ENCODE results near the gene KCNN3. TPM values are rescaled to one million over a fixed set of nuclear protein-coding genes. Genes with fewer than 3 reads are reported as not detected.
A peak's percentile ranks its signal among the peaks of the same experiment; 100 is the strongest.

KCNN3 gene
- total RNA-seq, 4 donors from 2014 or later = 5.0 to 30.0 (median 20.8) TPM

DNA sequence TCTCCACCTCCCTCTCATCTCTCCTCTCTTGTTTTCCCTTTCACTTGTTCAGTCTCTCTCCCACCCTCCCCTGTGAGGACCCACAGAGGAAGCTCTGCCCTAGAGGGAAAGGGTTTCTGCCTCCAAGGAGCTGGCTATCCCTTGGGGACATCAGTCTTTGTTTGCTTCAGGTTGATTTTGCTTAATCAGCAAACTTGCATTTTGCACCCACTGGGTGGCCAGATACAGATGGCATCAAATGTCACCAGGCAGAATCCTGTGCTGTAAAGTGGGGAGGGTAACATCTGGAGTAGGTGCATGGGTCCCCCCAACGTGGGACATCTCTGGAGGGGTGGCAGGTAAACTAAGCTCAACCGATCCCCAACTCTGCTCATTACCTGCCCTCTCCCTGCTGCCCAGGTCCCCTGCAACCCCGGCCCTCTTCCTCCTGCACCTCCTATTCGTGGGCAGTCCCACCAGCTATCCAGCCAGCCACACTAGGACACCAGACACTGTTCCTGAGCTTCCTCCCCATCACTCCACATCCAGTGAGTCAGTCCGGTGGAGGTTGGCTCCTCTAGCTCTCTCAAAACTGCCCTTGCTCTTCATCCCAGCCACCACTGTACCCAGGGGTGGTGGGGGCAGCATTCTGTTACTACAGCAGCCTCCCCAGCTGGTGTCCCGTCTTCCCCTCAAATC, 123.3 kb downstream of the KCNN3 start:
- H3K36me3 ChIP-seq = no peaks in the 10 kb centered on the region
- in situ Hi-C loops (cut with MboI; ENCODE audit: low sequenced_read_pairs in 4 of 4) (no loop called here), intact Hi-C loops (cut with DNase I; ENCODE audit: low total_unique reads) (loop anchor here (10.0 kb wide), 1 partner anchor 182 kb away; the partner anchor contains the start of gene CHRNB2)
- no peak for ATAC-seq
- H3K4me1 ChIP-seq = peaks cover 26 to 27% of the 10 kb centered on the region in 2 donors
- DNase-seq = no peak
- no peak overlapping the region for H3K27ac ChIP-seq
- no peaks in the 10 kb centered on the region for H3K27me3 ChIP-seq
- no peak overlapping the region for H3K4me3 ChIP-seq
- H3K9me3 ChIP-seq = no peaks in the 10 kb centered on the region
- no peak for TF ChIP-seq POLR2A (IDR thresholded peaks at IDR 0.05)
- TF ChIP-seq, protein P1, sequence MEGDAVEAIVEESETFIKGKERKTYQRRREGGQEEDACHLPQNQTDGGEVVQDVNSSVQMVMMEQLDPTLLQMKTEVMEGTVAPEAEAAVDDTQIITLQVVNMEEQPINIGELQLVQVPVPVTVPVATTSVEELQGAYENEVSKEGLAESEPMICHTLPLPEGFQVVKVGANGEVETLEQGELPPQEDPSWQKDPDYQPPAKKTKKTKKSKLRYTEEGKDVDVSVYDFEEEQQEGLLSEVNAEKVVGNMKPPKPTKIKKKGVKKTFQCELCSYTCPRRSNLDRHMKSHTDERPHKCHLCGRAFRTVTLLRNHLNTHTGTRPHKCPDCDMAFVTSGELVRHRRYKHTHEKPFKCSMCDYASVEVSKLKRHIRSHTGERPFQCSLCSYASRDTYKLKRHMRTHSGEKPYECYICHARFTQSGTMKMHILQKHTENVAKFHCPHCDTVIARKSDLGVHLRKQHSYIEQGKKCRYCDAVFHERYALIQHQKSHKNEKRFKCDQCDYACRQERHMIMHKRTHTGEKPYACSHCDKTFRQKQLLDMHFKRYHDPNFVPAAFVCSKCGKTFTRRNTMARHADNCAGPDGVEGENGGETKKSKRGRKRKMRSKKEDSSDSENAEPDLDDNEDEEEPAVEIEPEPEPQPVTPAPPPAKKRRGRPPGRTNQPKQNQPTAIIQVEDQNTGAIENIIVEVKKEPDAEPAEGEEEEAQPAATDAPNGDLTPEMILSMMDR (IDR thresholded peaks at IDR 0.05 in 4 of 5, conservative IDR thresholded peaks at IDR 0.05 in 1 of 5) = no peak

- no peak for DNase-seq
- Histone ChIP-seq H3K27me3 (no peaks in the 10 kb centered on the region), H3K4me3 (no peak overlapping the region), H3K9me3 (no peaks in the 10 kb centered on the region), H3K36me3 (no peaks in the 10 kb centered on the region), H3K4me1 (peaks cover 29 to 33% of the 10 kb centered on the region in 2 donors), H3K27ac (no peak overlapping the region)
- intact Hi-C loops (cut with DNase I; ENCODE audit: low total_unique reads) = loop anchor here (10.0 kb wide), 1 partner anchor 181 kb away; the partner anchor contains the start of gene CHRNB2
- in situ Hi-C loops (cut with MboI; ENCODE audit: low sequenced_read_pairs in 4 of 4) = no loop called here
- no peak for ATAC-seq
- TF ChIP-seq, protein P1 (IDR thresholded peaks at IDR 0.05 in 4 of 5, conservative IDR thresholded peaks at IDR 0.05 in 1 of 5) = no peak
- TF ChIP-seq POLR2A (IDR thresholded peaks at IDR 0.05) = no peak
Observed at GRCh38 chr1:154745750-154746425, 124.2 kb downstream of the KCNN3 start.

GRCh38 chr1:154745286-154745731, 124.8 kb downstream of the KCNN3 start:
- ATAC-seq (peak in 1 of 2 donors; percentile 23), DNase-seq (no peak)
- peaks cover 29 to 36% of the 10 kb centered on the region in 2 donors for H3K4me1 ChIP-seq
- H3K9me3 ChIP-seq = no peaks in the 10 kb centered on the region
- H3K27me3 ChIP-seq = no peaks in the 10 kb centered on the region
- no peak for TF ChIP-seq POLR2A (IDR thresholded peaks at IDR 0.05)
- TF ChIP-seq, protein P1 (IDR thresholded peaks at IDR 0.05 in 4 of 5, conservative IDR thresholded peaks at IDR 0.05 in 1 of 5) = no peak
- H3K4me3 ChIP-seq = no peak overlapping the region
- intact Hi-C loops (cut with DNase I; ENCODE audit: low total_unique reads) (loop anchor here (10.0 kb wide), 1 partner anchor 181 kb away; the partner anchor contains the start of gene CHRNB2), in situ Hi-C loops (cut with MboI; ENCODE audit: low sequenced_read_pairs in 4 of 4) (no loop called here)
- H3K27ac ChIP-seq = no peak overlapping the region
- no peaks in the 10 kb centered on the region for H3K36me3 ChIP-seq

DNA sequence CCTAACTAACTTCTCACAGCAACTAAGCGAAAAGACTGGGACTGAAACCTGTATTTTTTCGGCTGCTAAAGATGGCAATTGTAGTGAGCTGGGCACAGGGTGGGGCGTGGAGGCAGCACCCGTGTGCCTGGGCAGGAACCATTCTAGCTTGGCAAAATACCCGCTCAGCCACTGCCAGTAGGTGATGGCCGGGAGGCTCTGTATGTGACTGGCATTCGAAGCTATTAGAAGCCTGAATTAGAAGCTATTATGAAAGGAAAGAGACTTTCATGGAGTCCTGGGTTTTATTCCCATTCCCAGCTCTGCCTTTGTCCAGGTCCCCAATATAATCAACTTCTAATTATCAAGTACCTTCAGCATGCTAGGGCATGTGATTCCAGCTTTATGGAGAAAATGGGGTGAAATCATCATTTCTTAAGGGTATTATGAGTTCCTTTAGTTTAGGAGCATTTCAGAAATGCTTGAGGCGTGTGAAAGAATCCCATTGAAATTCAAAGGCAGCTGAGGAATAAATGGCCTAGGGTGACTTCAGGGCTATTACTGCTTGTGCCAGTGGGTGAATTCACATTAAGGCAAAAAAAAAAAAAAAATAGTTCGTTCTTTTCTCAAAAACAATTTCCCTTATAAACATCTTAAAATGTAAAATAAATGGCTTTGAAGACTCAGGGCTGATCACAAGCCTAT, 125.6 kb downstream of the KCNN3 start:
- H3K4me1 ChIP-seq = peaks cover 29 to 40% of the 10 kb centered on the region in 2 donors
- intact Hi-C loops (cut with DNase I; ENCODE audit: low total_unique reads) = loop anchor here (10.0 kb wide), 1 partner anchor 180 kb away; the partner anchor contains the start of gene CHRNB2
- ATAC-seq = no peak
- H3K27ac ChIP-seq = no peak overlapping the region
- H3K9me3 ChIP-seq = no peaks in the 10 kb centered on the region
- in situ Hi-C loops (cut with MboI; ENCODE audit: low sequenced_read_pairs in 4 of 4) = no loop called here
- H3K36me3 ChIP-seq = no peaks in the 10 kb centered on the region
- H3K4me3 ChIP-seq = no peak overlapping the region
- no peak for DNase-seq
- no peaks in the 10 kb centered on the region for H3K27me3 ChIP-seq
- TF ChIP-seq, protein P1 (IDR thresholded peaks at IDR 0.05 in 4 of 5, conservative IDR thresholded peaks at IDR 0.05 in 1 of 5) = no peak
- no peak for TF ChIP-seq POLR2A (IDR thresholded peaks at IDR 0.05)
